Activated B cell treated with CpG ODN at 0.5 μM for 24 hours (primary cell): Measurements from ENCODE around the gene RAMP3. TPM values are rescaled to one million over a fixed set of nuclear protein-coding genes. Genes with fewer than 3 reads are reported as not detected.
"Not testable (repeated sequence)": the region's sequence is repeated elsewhere in the genome, so short reads cannot be mapped to it uniquely, and the experiment has no call there.

ENCODE experiments used
- ATAC-seq: fragments of 200-7000 bp; cut with Tn5 transposase; one replicate; pipeline ENCODE4 v1.10.0; 2021; ENCODE audit warnings: low read depth, mild to moderate bottlenecking, moderate library complexity
- CTCF ChIA-PET: fragments of 350-600 bp; sonication (Branson Sonifier 250); formaldehyde crosslinking; loops from one replicate; lab custom pipeline; 2021; ENCODE audit warnings: antibody characterized with exemption; lab: Charles Lee
- POLR2A ChIA-PET: fragments of 350-600 bp; sonication (Branson Sonifier 250); formaldehyde crosslinking; loops from one replicate; lab custom pipeline; 2021; ENCODE audit warnings: antibody characterized with exemption; lab: Charles Lee
- DNase-seq: peaks from one replicate; pipeline ENCODE4 v3.0.0; 2022
- H3K27ac Mint-ChIP-seq: one replicate; pipeline ENCODE4 v1.8.0; 2020; ENCODE audit warnings: mixed read lengths
- H3K27me3 Mint-ChIP-seq: one replicate; pipeline ENCODE4 v1.8.0; 2021; ENCODE audit warnings: mixed read lengths
- H3K36me3 Mint-ChIP-seq: one replicate; pipeline ENCODE4 v1.8.0; 2021; ENCODE audit warnings: low read depth, mixed read lengths
- H3K4me1 Mint-ChIP-seq: one replicate; pipeline ENCODE4 v1.8.0; 2021; ENCODE audit warnings: mixed read lengths
- H3K4me3 Mint-ChIP-seq: one replicate; pipeline ENCODE4 v1.8.0; 2020; ENCODE audit warnings: mild to moderate bottlenecking, mixed read lengths
- H3K9me3 Mint-ChIP-seq: one replicate; pipeline ENCODE4 v1.8.0; 2020; ENCODE audit warnings: mixed read lengths
- CTCF ChIP-seq: fragments of 200-600 bp; IDR thresholded peaks from one replicate; pipeline ENCODE4 v1.8.0; 2022; ENCODE audit warnings: antibody characterized with exemption, mild to moderate bottlenecking
- intact Hi-C: fragments of 100-400 bp; cut with micrococcal nuclease; formaldehyde crosslinking; loops from one replicate; pipeline ENCODE4 v1.15.1; 2024
- total RNA-seq: library from RNA; stranded (reverse); gene quantifications from 2 replicates; pipeline ENCODE4 v1.2.3, GENCODE V29; 2022

RAMP3 gene
- total RNA-seq, 1 donor from 2014 or later: not detected

GRCh38 chr7:45161138-45161537 lies 3.5 kb downstream of the RAMP3 start:
- H3K4me1 Mint-ChIP-seq: peaks cover 9% of the 10 kb centered on the region
- peaks cover 25% of the 10 kb centered on the region for H3K27me3 Mint-ChIP-seq
- ATAC-seq (no peak), DNase-seq (no peak)
- no peak overlapping the region for H3K4me3 Mint-ChIP-seq
- POLR2A ChIA-PET: no interaction called here
- intact Hi-C loops: no loop called here
- H3K27ac Mint-ChIP-seq: no peak overlapping the region
- H3K9me3 Mint-ChIP-seq: peaks cover 11% of the 10 kb centered on the region
- no peak for TF ChIP-seq CTCF
- no peaks in the 10 kb centered on the region for H3K36me3 Mint-ChIP-seq
- CTCF ChIA-PET: no interaction called here

- Mint-ChIP-seq H3K36me3 (no peaks in the 10 kb centered on the region), H3K4me3 (no peak overlapping the region), H3K27ac (no peak overlapping the region), H3K4me1 (peaks cover 9% of the 10 kb centered on the region), H3K9me3 (peaks cover 11% of the 10 kb centered on the region), H3K27me3 (peaks cover 23% of the 10 kb centered on the region)
- TF ChIP-seq CTCF: no peak
- intact Hi-C loops: no loop called here
- ChIA-PET CTCF (no interaction called here), POLR2A (no interaction called here)
- ATAC-seq (no peak), DNase-seq (no peak)
These were observed 4.3 kb downstream of the RAMP3 start for GRCh38 chr7:45161842-45162241.

GRCh38 chr7:45162311-45162845 lies 4.8 kb downstream of the RAMP3 start:
- H3K9me3 Mint-ChIP-seq: peaks cover 11% of the 10 kb centered on the region
- ATAC-seq (no peak), DNase-seq (no peak)
- peaks cover 5% of the 10 kb centered on the region for H3K4me1 Mint-ChIP-seq
- intact Hi-C loops: no loop called here
- no peaks in the 10 kb centered on the region for H3K36me3 Mint-ChIP-seq
- H3K27me3 Mint-ChIP-seq: peaks cover 22% of the 10 kb centered on the region
- no peak overlapping the region for H3K4me3 Mint-ChIP-seq
- ChIA-PET CTCF (no interaction called here), POLR2A (no interaction called here)
- no peak overlapping the region for H3K27ac Mint-ChIP-seq
- TF ChIP-seq CTCF: no peak

- intact Hi-C loops: no loop called here
- Mint-ChIP-seq H3K36me3 (no peaks in the 10 kb centered on the region), H3K27ac (no peak overlapping the region), H3K9me3 (peaks cover 11% of the 10 kb centered on the region), H3K4me1 (peaks cover 5% of the 10 kb centered on the region), H3K4me3 (no peak overlapping the region), H3K27me3 (peaks cover 21% of the 10 kb centered on the region)
- no peak for TF ChIP-seq CTCF
- no peak for ATAC-seq
- ChIA-PET POLR2A (no interaction called here), CTCF (no interaction called here)
- no peak for DNase-seq
These were observed 5.5 kb downstream of the RAMP3 start for GRCh38 chr7:45162943-45163691.

- POLR2A ChIA-PET: no interaction called here
- Mint-ChIP-seq H3K27me3 (peaks cover 18% of the 10 kb centered on the region), H3K36me3 (no peaks in the 10 kb centered on the region), H3K4me1 (peaks cover 5% of the 10 kb centered on the region), H3K27ac (no peak overlapping the region), H3K9me3 (peaks cover 11% of the 10 kb centered on the region), H3K4me3 (no peak overlapping the region)
- no peak for ATAC-seq
- no peak for DNase-seq
- TF ChIP-seq CTCF: no peak
- intact Hi-C loops: no loop called here
- CTCF ChIA-PET: no interaction called here
These were observed 6.1 kb downstream of the RAMP3 start for GRCh38 chr7:45163692-45164052.

- H3K36me3 Mint-ChIP-seq, CTCF ChIA-PET, H3K27ac Mint-ChIP-seq, intact Hi-C loops, H3K4me1 Mint-ChIP-seq, DNase-seq, H3K4me3 Mint-ChIP-seq, ATAC-seq: not testable (repeated sequence)
- Mint-ChIP-seq H3K27me3 (peaks cover 17% of the 10 kb centered on the region), H3K9me3 (peaks cover 11% of the 10 kb centered on the region)
- POLR2A ChIA-PET: interaction anchor here (0.5 kb wide), 1 partner anchor 689 kb away, joined by 5 read pairs; no protein-coding TSS in a partner anchor
These were observed 6.7 kb downstream of the RAMP3 start for GRCh38 chr7:45164271-45164670.
